Measurements from ENCODE around the gene KLC1. TPM values are rescaled to one million over a fixed set of nuclear protein-coding genes. Genes with fewer than 3 reads are reported as not detected.

The KLC1 gene
- total and polyA plus RNA-seq, 10 of the 15 experiments (the other 5 are each of a cell fraction or from before 2014, with no cell fraction given), result 5.5 to 137 (median 76.1) TPM

DNA sequence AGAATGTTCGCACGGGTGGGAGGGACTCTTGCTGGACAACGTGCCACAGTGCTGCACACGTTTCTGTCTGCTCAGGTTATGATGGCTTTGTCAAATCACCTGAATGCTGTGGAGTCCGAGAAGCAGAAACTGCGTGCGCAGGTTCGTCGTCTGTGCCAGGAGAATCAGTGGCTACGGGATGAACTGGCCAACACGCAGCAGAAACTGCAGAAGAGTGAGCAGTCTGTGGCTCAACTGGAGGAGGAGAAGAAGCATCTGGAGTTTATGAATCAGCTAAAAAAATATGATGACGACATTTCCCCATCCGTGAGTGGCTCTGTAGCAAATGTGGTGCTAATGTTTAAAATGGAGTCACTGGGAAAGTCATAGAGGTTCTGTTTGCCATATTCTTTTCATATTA, 28.5 kb downstream of the KLC1 start (continued):
- TF ChIP-seq EGR1 (IDR thresholded peaks at IDR 0.05; ENCODE audit: borderline replicate concordance in 1 of 2, low read depth in 2 of 2, low read length in 2 of 2), result no peak
- no peak for TF ChIP-seq ETV6 (conservative IDR thresholded peaks at IDR 0.05 in 1 of 2, IDR thresholded peaks at IDR 0.05 in 1 of 2; ENCODE audit: borderline replicate concordance in 1 of 2, low read depth in 1 of 2)
- TF ChIP-seq HDAC2 (IDR thresholded peaks at IDR 0.05), result no peak
- TF ChIP-seq MEF2B (IDR thresholded peaks at IDR 0.05; ENCODE audit: partially characterized antibody, poor library complexity, severe bottlenecking), result no peak
- TF ChIP-seq SRF (IDR thresholded peaks at IDR 0.05; ENCODE audit: low read depth in 2 of 2, low read length in 2 of 2), result no peak
- TF ChIP-seq, protein P1, sequence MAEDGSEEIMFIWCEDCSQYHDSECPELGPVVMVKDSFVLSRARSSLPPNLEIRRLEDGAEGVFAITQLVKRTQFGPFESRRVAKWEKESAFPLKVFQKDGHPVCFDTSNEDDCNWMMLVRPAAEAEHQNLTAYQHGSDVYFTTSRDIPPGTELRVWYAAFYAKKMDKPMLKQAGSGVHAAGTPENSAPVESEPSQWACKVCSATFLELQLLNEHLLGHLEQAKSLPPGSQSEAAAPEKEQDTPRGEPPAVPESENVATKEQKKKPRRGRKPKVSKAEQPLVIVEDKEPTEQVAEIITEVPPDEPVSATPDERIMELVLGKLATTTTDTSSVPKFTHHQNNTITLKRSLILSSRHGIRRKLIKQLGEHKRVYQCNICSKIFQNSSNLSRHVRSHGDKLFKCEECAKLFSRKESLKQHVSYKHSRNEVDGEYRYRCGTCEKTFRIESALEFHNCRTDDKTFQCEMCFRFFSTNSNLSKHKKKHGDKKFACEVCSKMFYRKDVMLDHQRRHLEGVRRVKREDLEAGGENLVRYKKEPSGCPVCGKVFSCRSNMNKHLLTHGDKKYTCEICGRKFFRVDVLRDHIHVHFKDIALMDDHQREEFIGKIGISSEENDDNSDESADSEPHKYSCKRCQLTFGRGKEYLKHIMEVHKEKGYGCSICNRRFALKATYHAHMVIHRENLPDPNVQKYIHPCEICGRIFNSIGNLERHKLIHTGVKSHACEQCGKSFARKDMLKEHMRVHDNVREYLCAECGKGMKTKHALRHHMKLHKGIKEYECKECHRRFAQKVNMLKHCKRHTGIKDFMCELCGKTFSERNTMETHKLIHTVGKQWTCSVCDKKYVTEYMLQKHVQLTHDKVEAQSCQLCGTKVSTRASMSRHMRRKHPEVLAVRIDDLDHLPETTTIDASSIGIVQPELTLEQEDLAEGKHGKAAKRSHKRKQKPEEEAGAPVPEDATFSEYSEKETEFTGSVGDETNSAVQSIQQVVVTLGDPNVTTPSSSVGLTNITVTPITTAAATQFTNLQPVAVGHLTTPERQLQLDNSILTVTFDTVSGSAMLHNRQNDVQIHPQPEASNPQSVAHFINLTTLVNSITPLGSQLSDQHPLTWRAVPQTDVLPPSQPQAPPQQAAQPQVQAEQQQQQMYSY (CRISPR knock-in tag; IDR thresholded peaks at IDR 0.05), result no peak
- TF ChIP-seq CHD4 (IDR thresholded peaks at IDR 0.05), result no peak
- TF ChIP-seq GATAD2B (conservative IDR thresholded peaks at IDR 0.05; ENCODE audit: low read depth), result no peak
- TF ChIP-seq CHD1 (IDR thresholded peaks at IDR 0.05; ENCODE audit: low read depth, low read length), result no peak
- TF ChIP-seq, protein P2, sequence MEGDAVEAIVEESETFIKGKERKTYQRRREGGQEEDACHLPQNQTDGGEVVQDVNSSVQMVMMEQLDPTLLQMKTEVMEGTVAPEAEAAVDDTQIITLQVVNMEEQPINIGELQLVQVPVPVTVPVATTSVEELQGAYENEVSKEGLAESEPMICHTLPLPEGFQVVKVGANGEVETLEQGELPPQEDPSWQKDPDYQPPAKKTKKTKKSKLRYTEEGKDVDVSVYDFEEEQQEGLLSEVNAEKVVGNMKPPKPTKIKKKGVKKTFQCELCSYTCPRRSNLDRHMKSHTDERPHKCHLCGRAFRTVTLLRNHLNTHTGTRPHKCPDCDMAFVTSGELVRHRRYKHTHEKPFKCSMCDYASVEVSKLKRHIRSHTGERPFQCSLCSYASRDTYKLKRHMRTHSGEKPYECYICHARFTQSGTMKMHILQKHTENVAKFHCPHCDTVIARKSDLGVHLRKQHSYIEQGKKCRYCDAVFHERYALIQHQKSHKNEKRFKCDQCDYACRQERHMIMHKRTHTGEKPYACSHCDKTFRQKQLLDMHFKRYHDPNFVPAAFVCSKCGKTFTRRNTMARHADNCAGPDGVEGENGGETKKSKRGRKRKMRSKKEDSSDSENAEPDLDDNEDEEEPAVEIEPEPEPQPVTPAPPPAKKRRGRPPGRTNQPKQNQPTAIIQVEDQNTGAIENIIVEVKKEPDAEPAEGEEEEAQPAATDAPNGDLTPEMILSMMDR (IDR thresholded peaks at IDR 0.05 in 2 of 3, conservative IDR thresholded peaks at IDR 0.05 in 1 of 3; ENCODE audit: control insufficient read depth in 2 of 3, extremely low read depth in 1 of 3, insufficient read depth in 1 of 3, low read depth in 3 of 3, low read length in 3 of 3), result no peak

All from GM12878 (cell line).